ENCODE measurements around the gene PNKP. TPM values are rescaled to one million over a fixed set of nuclear protein-coding genes. Genes with fewer than 3 reads are reported as not detected.

The PNKP gene
- total RNA-seq, 1 donor from 2014 or later, result 144 TPM

DNA sequence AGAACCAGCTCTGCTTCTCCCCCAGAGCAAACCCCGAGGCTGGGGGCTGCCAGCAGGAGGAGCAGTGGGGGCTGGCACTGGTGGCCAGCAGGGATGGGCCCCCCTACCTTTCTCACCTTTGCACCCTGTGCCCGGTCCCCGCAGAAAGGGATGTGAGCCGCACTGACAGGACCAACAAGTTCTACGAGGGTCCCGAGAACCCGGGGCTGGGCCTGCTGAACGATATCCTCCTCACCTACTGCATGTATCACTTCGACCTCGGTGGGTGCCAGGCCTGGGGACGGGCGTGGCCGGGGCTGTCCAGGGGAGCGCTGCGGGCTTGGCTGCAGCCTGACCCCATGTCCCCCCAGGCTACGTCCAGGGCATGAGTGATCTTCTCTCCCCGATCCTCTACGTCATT lies 16.7 kb upstream of the PNKP start:
- Mint-ChIP-seq H3K36me3 (ENCODE audit: insufficient read depth) (peaks cover 32% of the 10 kb centered on the region), H3K9me3 (ENCODE audit: low read depth) (no peaks in the 10 kb centered on the region), H3K27me3 (no peaks in the 10 kb centered on the region), H3K4me3 (ENCODE audit: low read depth) (no peak overlapping the region), H3K4me1 (ENCODE audit: low read depth) (no peaks in the 10 kb centered on the region), H3K27ac (no peak overlapping the region)
- TF ChIP-seq, protein P1, sequence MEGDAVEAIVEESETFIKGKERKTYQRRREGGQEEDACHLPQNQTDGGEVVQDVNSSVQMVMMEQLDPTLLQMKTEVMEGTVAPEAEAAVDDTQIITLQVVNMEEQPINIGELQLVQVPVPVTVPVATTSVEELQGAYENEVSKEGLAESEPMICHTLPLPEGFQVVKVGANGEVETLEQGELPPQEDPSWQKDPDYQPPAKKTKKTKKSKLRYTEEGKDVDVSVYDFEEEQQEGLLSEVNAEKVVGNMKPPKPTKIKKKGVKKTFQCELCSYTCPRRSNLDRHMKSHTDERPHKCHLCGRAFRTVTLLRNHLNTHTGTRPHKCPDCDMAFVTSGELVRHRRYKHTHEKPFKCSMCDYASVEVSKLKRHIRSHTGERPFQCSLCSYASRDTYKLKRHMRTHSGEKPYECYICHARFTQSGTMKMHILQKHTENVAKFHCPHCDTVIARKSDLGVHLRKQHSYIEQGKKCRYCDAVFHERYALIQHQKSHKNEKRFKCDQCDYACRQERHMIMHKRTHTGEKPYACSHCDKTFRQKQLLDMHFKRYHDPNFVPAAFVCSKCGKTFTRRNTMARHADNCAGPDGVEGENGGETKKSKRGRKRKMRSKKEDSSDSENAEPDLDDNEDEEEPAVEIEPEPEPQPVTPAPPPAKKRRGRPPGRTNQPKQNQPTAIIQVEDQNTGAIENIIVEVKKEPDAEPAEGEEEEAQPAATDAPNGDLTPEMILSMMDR (IDR thresholded peaks at IDR 0.05; ENCODE audit: unreplicated experiment), result no peak
- no peak for DNase-seq (ENCODE audit: low spot score, unreplicated experiment)

DNA sequence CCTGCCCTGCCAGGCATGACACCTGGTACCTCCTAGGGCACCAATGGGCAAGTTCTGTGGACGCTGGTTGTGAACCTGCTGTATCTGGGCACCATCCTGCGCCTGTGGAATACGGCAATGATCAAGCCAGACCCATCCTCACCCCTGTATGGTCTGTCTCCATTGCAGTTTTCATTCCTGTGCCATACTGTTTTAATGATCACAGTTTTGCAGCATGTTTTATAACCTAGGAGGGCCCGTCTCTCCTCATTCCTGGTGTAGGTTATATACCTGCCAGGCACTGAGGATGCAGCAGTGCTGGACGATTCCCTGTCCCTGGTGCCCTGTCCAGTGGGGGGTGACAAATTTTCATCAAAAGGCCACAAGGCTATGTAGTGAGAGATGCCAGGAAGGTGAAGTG lies 15.7 kb upstream of the PNKP start:
- no peak overlapping the region for H3K27ac Mint-ChIP-seq
- H3K4me1 Mint-ChIP-seq (ENCODE audit: low read depth), result peaks cover 7% of the 10 kb centered on the region
- H3K27me3 Mint-ChIP-seq, result no peaks in the 10 kb centered on the region
- H3K36me3 Mint-ChIP-seq (ENCODE audit: insufficient read depth), result peaks cover 31% of the 10 kb centered on the region
- DNase-seq (ENCODE audit: low spot score, unreplicated experiment), result no peak
- H3K4me3 Mint-ChIP-seq (ENCODE audit: low read depth), result no peak overlapping the region
- TF ChIP-seq, protein P1 (IDR thresholded peaks at IDR 0.05; ENCODE audit: unreplicated experiment), result no peak
- H3K9me3 Mint-ChIP-seq (ENCODE audit: low read depth), result no peaks in the 10 kb centered on the region

DNA sequence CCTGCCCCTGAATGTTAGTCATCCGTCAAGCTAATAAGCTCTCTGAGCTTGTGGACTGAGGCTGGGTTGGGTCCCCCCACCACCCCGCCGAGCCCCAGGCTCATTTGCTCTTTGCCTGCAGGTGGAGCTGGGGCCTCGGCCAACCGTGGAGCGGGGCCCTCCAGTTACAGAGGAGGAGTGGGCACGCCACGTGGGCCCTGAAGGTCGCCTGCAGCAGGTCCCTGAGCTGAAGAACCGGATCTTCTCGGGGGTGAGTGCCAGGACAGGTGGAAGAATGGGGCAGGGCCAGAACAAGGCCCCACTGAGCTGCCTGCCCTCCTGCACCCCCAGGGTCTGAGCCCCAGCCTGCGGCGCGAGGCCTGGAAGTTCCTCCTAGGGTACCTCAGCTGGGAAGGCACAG lies 15.3 kb upstream of the PNKP start:
- TF ChIP-seq, protein P1 (IDR thresholded peaks at IDR 0.05; ENCODE audit: unreplicated experiment), result no peak
- DNase-seq (ENCODE audit: low spot score, unreplicated experiment), result no peak
- Mint-ChIP-seq H3K9me3 (ENCODE audit: low read depth) (no peaks in the 10 kb centered on the region), H3K36me3 (ENCODE audit: insufficient read depth) (peaks cover 31% of the 10 kb centered on the region), H3K4me3 (ENCODE audit: low read depth) (no peak overlapping the region), H3K4me1 (ENCODE audit: low read depth) (peaks cover 9% of the 10 kb centered on the region), H3K27me3 (no peaks in the 10 kb centered on the region), H3K27ac (no peak overlapping the region)

DNA sequence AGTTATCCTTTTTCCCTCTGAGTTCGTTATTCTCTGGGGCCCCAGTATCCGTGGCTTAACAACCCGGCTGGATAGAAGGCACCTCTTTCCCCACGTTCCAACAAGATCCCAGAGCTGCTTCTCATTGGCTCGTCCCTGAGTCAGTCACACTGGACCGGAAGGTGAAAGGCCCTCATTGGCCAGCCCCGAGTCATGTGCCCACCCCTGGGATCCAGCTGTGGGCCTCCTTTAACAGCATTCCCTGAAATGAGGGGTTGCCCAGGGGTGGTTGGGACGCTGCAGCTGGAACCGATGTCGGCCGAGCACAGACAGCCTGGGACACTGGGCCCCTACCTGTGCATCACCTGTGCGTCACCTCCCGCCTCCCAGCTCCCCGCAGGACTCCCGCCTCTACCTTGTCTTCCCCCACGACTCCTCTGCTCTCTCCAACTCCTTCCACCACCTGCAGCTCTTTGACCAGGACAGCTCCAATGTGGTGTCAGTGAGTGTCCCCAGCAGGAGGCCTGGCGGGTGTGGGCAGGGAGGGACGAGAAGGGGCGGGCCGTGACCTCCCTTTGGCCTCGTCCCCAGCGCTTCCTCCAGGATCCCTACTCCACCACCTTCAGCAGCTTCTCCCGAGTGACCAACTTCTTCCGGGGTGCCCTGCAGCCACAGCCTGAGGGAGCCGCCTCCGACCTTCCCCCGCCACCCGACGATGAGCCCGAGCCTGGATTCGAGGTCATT lies 14.5 kb upstream of the PNKP start:
- peaks cover 31% of the 10 kb centered on the region for H3K36me3 Mint-ChIP-seq (ENCODE audit: insufficient read depth)
- H3K4me3 Mint-ChIP-seq (ENCODE audit: low read depth), result no peak overlapping the region
- no peaks in the 10 kb centered on the region for H3K9me3 Mint-ChIP-seq (ENCODE audit: low read depth)
- H3K27ac Mint-ChIP-seq, result no peak overlapping the region
- TF ChIP-seq, protein P1 (IDR thresholded peaks at IDR 0.05; ENCODE audit: unreplicated experiment), result no peak
- H3K4me1 Mint-ChIP-seq (ENCODE audit: low read depth), result peaks cover 9% of the 10 kb centered on the region
- no peak for DNase-seq (ENCODE audit: low spot score, unreplicated experiment)
- H3K27me3 Mint-ChIP-seq, result no peaks in the 10 kb centered on the region

DNA sequence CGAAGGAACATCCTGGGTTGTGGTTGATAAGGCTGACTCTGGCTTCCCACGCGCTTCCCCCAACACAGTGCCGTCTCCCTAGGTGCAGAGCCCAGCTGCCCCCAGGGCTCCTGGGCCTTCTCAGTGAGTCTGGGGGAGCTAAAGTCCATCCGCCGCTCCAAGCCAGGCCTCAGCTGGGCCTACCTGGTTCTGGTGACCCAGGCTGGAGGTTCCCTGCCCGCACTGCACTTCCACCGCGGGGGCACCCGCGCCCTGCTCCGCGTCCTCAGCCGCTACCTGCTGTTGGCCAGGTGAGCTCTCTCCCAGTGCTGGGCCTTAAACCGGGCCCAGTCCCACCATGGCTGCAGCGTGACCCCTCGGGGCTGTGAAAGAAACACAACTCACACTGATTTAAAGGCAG lies 13.8 kb upstream of the PNKP start:
- H3K4me3 Mint-ChIP-seq (ENCODE audit: low read depth), result no peak overlapping the region
- H3K9me3 Mint-ChIP-seq (ENCODE audit: low read depth), result no peaks in the 10 kb centered on the region
- H3K27ac Mint-ChIP-seq, result peak overlapping the region; percentile 76
- peaks cover 28% of the 10 kb centered on the region for H3K36me3 Mint-ChIP-seq (ENCODE audit: insufficient read depth)
- DNase-seq (ENCODE audit: low spot score, unreplicated experiment), result no peak
- peaks cover 9% of the 10 kb centered on the region for H3K4me1 Mint-ChIP-seq (ENCODE audit: low read depth)
- H3K27me3 Mint-ChIP-seq, result no peaks in the 10 kb centered on the region
- TF ChIP-seq, protein P1 (IDR thresholded peaks at IDR 0.05; ENCODE audit: unreplicated experiment), result no peak

All from progenitor cell of endocrine pancreas (in vitro differentiated cells).